GM21528 (cell line): ENCODE data around the gene HIVEP2.

Experiments
- ATAC-seq: cut with Tn5 transposase; IDR thresholded peaks from one replicate; pipeline ENCODE4 v1.9.1; 2021; ENCODE audit warnings: mild to moderate bottlenecking, moderate library complexity; ENCODE audit not compliant: unreplicated experiment, low FRiP score

HIVEP2 gene

GRCh38 chr6:142752348-142752747, 192.6 kb downstream of the HIVEP2 start:
- no peak for ATAC-seq

GRCh38 chr6:142751452-142751851, 193.5 kb downstream of the HIVEP2 start:
- ATAC-seq, result no peak

- ATAC-seq, result no peak
Observed at GRCh38 chr6:142750998-142751397, 194.0 kb downstream of the HIVEP2 start.

GRCh38 chr6:142749556-142749955, 195.4 kb downstream of the HIVEP2 start:
- ATAC-seq, result no peak

GRCh38 chr6:142746524-142746923, 198.5 kb downstream of the HIVEP2 start:
- ATAC-seq, result no peak

- no peak for ATAC-seq
Observed at GRCh38 chr6:142744836-142745235, 200.1 kb downstream of the HIVEP2 start.

GRCh38 chr6:142740449-142740848, 204.5 kb downstream of the HIVEP2 start:
- no peak for ATAC-seq

- no peak for ATAC-seq
Observed at GRCh38 chr6:142738731-142739130, 206.2 kb downstream of the HIVEP2 start.

GRCh38 chr6:142738035-142738396, 207.0 kb downstream of the HIVEP2 start:
- no peak for ATAC-seq

- ATAC-seq, result no peak
Observed at GRCh38 chr6:142737368-142738034, 207.5 kb downstream of the HIVEP2 start.

- no peak for ATAC-seq
Observed at GRCh38 chr6:142735204-142735603, 209.8 kb downstream of the HIVEP2 start.

- ATAC-seq, result no peak
Observed at GRCh38 chr6:142732790-142733189, 212.2 kb downstream of the HIVEP2 start.

- no peak for ATAC-seq
Observed at GRCh38 chr6:142731611-142732010, 213.4 kb downstream of the HIVEP2 start.

- no peak for ATAC-seq
Observed at GRCh38 chr6:142729618-142730017, 215.4 kb downstream of the HIVEP2 start.

GRCh38 chr6:142728910-142729481, 216.0 kb downstream of the HIVEP2 start:
- no peak for ATAC-seq

GRCh38 chr6:142728364-142728763, 216.6 kb downstream of the HIVEP2 start:
- ATAC-seq, result no peak

- no peak for ATAC-seq
Observed at GRCh38 chr6:142726616-142727015, 218.4 kb downstream of the HIVEP2 start.

GRCh38 chr6:142725024-142725770, 219.8 kb downstream of the HIVEP2 start:
- no peak for ATAC-seq

GRCh38 chr6:142722841-142723240, 222.1 kb downstream of the HIVEP2 start:
- ATAC-seq, result no peak

- ATAC-seq, result no peak
Observed at GRCh38 chr6:142722012-142722411, 223.0 kb downstream of the HIVEP2 start.

GRCh38 chr6:142721215-142721920, 223.6 kb downstream of the HIVEP2 start:
- ATAC-seq, result no peak
